NCI-H1105 treated with DMSO at 0.1 percent for 48 hours (cell line): Measurements from ENCODE around the gene RAB31.

Experiments used
- DNase-seq: peaks from one replicate; lab custom pipeline; 2025; lab: John Stamatoyannopoulos, UW

Gene RAB31

GRCh38 chr18:9712611-9713010 is 4.5 kb downstream of the RAB31 start:
- no peak for DNase-seq

- no peak for DNase-seq
Measured at GRCh38 chr18:9714266-9715087, 6.4 kb downstream of the RAB31 start.

GRCh38 chr18:9715088-9715343 is 6.9 kb downstream of the RAB31 start:
- no peak for DNase-seq

GRCh38 chr18:9715978-9716774 is 8.1 kb downstream of the RAB31 start:
- DNase-seq = no peak

GRCh38 chr18:9716780-9717563 is 8.9 kb downstream of the RAB31 start:
- no peak for DNase-seq

GRCh38 chr18:9719421-9719981 is 11.4 kb downstream of the RAB31 start:
- DNase-seq = peak; percentile 1

- DNase-seq = no peak
Measured at GRCh38 chr18:9720327-9720726, 12.2 kb downstream of the RAB31 start.

GRCh38 chr18:9721893-9722550 is 13.9 kb downstream of the RAB31 start:
- no peak for DNase-seq

GRCh38 chr18:9722691-9723090 is 14.6 kb downstream of the RAB31 start:
- no peak for DNase-seq

- no peak for DNase-seq
Measured at GRCh38 chr18:9724797-9725585, 16.9 kb downstream of the RAB31 start.

- no peak for DNase-seq
Measured at GRCh38 chr18:9726175-9726574, 18.1 kb downstream of the RAB31 start.

GRCh38 chr18:9726936-9727335 is 18.8 kb downstream of the RAB31 start:
- DNase-seq = no peak

- DNase-seq = no peak
Measured at GRCh38 chr18:9730786-9731185, 22.7 kb downstream of the RAB31 start.

- DNase-seq = no peak
Measured at GRCh38 chr18:9731380-9731779, 23.3 kb downstream of the RAB31 start.

GRCh38 chr18:9732031-9732430 is 23.9 kb downstream of the RAB31 start:
- DNase-seq = no peak

- DNase-seq = no peak
Measured at GRCh38 chr18:9734189-9734588, 26.1 kb downstream of the RAB31 start.

GRCh38 chr18:9735238-9735637 is 27.1 kb downstream of the RAB31 start:
- no peak for DNase-seq

GRCh38 chr18:9735879-9736278 is 27.8 kb downstream of the RAB31 start:
- DNase-seq = no peak

- DNase-seq = no peak
Measured at GRCh38 chr18:9736286-9736835, 28.3 kb downstream of the RAB31 start.

GRCh38 chr18:9737006-9737405 is 28.9 kb downstream of the RAB31 start:
- no peak for DNase-seq
